ENCODE results near the gene PHGDH. TPM values are rescaled to one million over a fixed set of nuclear protein-coding genes. Genes with fewer than 3 reads are reported as not detected.

The PHGDH gene
- total and polyA plus RNA-seq, 2 of the 13 experiments (the other 11 are each of a cell fraction or from before 2014, with no cell fraction given), result 95.8 to 133 TPM

GRCh38 chr1:119713039-119713748 is 1.5 kb downstream of the PHGDH start (continued):
- TF ChIP-seq, protein P1, sequence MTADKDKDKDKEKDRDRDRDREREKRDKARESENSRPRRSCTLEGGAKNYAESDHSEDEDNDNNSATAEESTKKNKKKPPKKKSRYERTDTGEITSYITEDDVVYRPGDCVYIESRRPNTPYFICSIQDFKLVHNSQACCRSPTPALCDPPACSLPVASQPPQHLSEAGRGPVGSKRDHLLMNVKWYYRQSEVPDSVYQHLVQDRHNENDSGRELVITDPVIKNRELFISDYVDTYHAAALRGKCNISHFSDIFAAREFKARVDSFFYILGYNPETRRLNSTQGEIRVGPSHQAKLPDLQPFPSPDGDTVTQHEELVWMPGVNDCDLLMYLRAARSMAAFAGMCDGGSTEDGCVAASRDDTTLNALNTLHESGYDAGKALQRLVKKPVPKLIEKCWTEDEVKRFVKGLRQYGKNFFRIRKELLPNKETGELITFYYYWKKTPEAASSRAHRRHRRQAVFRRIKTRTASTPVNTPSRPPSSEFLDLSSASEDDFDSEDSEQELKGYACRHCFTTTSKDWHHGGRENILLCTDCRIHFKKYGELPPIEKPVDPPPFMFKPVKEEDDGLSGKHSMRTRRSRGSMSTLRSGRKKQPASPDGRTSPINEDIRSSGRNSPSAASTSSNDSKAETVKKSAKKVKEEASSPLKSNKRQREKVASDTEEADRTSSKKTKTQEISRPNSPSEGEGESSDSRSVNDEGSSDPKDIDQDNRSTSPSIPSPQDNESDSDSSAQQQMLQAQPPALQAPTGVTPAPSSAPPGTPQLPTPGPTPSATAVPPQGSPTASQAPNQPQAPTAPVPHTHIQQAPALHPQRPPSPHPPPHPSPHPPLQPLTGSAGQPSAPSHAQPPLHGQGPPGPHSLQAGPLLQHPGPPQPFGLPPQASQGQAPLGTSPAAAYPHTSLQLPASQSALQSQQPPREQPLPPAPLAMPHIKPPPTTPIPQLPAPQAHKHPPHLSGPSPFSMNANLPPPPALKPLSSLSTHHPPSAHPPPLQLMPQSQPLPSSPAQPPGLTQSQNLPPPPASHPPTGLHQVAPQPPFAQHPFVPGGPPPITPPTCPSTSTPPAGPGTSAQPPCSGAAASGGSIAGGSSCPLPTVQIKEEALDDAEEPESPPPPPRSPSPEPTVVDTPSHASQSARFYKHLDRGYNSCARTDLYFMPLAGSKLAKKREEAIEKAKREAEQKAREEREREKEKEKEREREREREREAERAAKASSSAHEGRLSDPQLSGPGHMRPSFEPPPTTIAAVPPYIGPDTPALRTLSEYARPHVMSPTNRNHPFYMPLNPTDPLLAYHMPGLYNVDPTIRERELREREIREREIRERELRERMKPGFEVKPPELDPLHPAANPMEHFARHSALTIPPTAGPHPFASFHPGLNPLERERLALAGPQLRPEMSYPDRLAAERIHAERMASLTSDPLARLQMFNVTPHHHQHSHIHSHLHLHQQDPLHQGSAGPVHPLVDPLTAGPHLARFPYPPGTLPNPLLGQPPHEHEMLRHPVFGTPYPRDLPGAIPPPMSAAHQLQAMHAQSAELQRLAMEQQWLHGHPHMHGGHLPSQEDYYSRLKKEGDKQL (CRISPR knock-in tag; IDR thresholded peaks at IDR 0.05; ENCODE audit: low read depth), result no peak
- TF ChIP-seq BRD4 (CRISPR knock-in tag; IDR thresholded peaks at IDR 0.05) (no peak), SP5 (CRISPR knock-in tag; IDR thresholded peaks at IDR 0.05; ENCODE audit: borderline replicate concordance, low read depth) (no peak), ZNF572 (CRISPR knock-in tag; IDR thresholded peaks at IDR 0.05) (no peak), MTA1 (CRISPR knock-in tag; IDR thresholded peaks at IDR 0.05; ENCODE audit: borderline replicate concordance) (no peak), ATF4 (CRISPR knock-in tag; IDR thresholded peaks at IDR 0.05) (no peak), KLF15 (CRISPR knock-in tag; IDR thresholded peaks at IDR 0.05; ENCODE audit: borderline replicate concordance) (no peak), ZBTB20 (CRISPR knock-in tag; IDR thresholded peaks at IDR 0.05; ENCODE audit: borderline replicate concordance, low read depth) (0 out of 2 replicates have a peak, but pooled peaks have one; percentile 37), POLR2G (IDR thresholded peaks at IDR 0.05; ENCODE audit: low read depth, low read length) (0 out of 2 replicates have a peak, but pooled peaks have one; percentile 27), MTF2 (CRISPR knock-in tag; IDR thresholded peaks at IDR 0.05; ENCODE audit: borderline replicate concordance) (no peak), HMG20A (CRISPR knock-in tag; IDR thresholded peaks at IDR 0.05; ENCODE audit: borderline replicate concordance) (no peak), ZFP91 (CRISPR knock-in tag; IDR thresholded peaks at IDR 0.05; ENCODE audit: borderline replicate concordance) (peak; percentile 49; the same call in 1 of the 2 replicates)
- TF ChIP-seq, protein P2, sequence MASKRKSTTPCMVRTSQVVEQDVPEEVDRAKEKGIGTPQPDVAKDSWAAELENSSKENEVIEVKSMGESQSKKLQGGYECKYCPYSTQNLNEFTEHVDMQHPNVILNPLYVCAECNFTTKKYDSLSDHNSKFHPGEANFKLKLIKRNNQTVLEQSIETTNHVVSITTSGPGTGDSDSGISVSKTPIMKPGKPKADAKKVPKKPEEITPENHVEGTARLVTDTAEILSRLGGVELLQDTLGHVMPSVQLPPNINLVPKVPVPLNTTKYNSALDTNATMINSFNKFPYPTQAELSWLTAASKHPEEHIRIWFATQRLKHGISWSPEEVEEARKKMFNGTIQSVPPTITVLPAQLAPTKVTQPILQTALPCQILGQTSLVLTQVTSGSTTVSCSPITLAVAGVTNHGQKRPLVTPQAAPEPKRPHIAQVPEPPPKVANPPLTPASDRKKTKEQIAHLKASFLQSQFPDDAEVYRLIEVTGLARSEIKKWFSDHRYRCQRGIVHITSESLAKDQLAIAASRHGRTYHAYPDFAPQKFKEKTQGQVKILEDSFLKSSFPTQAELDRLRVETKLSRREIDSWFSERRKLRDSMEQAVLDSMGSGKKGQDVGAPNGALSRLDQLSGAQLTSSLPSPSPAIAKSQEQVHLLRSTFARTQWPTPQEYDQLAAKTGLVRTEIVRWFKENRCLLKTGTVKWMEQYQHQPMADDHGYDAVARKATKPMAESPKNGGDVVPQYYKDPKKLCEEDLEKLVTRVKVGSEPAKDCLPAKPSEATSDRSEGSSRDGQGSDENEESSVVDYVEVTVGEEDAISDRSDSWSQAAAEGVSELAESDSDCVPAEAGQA (IDR thresholded peaks at IDR 0.05; ENCODE audit: low read depth), result no peak
- TF ChIP-seq, protein P2 (CRISPR knock-in tag; IDR thresholded peaks at IDR 0.05; ENCODE audit: borderline replicate concordance), result no peak

All from HepG2 (cell line).